Hepatocyte (in vitro differentiated cells): ENCODE measurements around the gene MDM4. TPM values are rescaled to one million over a fixed set of nuclear protein-coding genes. Genes with fewer than 3 reads are reported as not detected.
A peak's percentile ranks its signal among the peaks of the same experiment; 100 is the strongest.

Experiments
- DNase-seq: peaks from one replicate; pipeline ENCODE4 v3.0.0-alpha.2; 2016; ENCODE audit warnings: low spot score
- H2AFZ ChIP-seq: fragments of 200-600 bp; sonication (generic); 2 replicates; pipeline ENCODE4 v1.6.0; 2016; ENCODE audit warnings: antibody characterized with exemption, mild to moderate bottlenecking
- H3K27ac ChIP-seq: fragments of 200-600 bp; sonication (generic); 2 replicates; pipeline ENCODE4 v1.5.1; 2016; ENCODE audit warnings: mild to moderate bottlenecking
- H3K27me3 ChIP-seq: fragments of 200-600 bp; sonication (generic); 2 replicates; pipeline ENCODE4 v1.6.1; 2016
- H3K36me3 ChIP-seq: fragments of 200-600 bp; sonication (generic); replicated peaks from 2 replicates; pipeline ENCODE4 v1.5.1; 2016; ENCODE audit warnings: low read depth; ENCODE audit not compliant: insufficient read depth
- H3K4me1 ChIP-seq: fragments of 200-600 bp; sonication (generic); 2 replicates; pipeline ENCODE4 v1.5.1; 2016; ENCODE audit warnings: mild to moderate bottlenecking, moderate library complexity; ENCODE audit not compliant: insufficient read depth
- H3K4me2 ChIP-seq: fragments of 200-600 bp; sonication (generic); 2 replicates; pipeline ENCODE4 v1.6.0; 2016
- H3K4me3 ChIP-seq: fragments of 200-600 bp; sonication (generic); 2 replicates; pipeline ENCODE4 v1.5.1; 2016; ENCODE audit warnings: mild to moderate bottlenecking
- H3K79me2 ChIP-seq: fragments of 200-600 bp; sonication (generic); 2 replicates; pipeline ENCODE4 v1.6.0; 2017; ENCODE audit warnings: mild to moderate bottlenecking
- H3K9me2 ChIP-seq: fragments of 200-600 bp; sonication (generic); replicated peaks from 2 replicates; pipeline ENCODE4 v1.6.0; 2017; ENCODE audit warnings: mild to moderate bottlenecking; ENCODE audit not compliant: insufficient read depth
- H3K9me3 ChIP-seq: fragments of 200-600 bp; sonication (generic); 2 replicates; pipeline ENCODE4 v1.5.1; 2016; ENCODE audit warnings: low read depth, mild to moderate bottlenecking
- H4K20me1 ChIP-seq: fragments of 200-600 bp; sonication (generic); 2 replicates; pipeline ENCODE4 v1.6.0; 2016; ENCODE audit warnings: mild to moderate bottlenecking; ENCODE audit not compliant: insufficient read depth, poor library complexity, severe bottlenecking
- EZH2 ChIP-seq: fragments of 200-600 bp; sonication (generic); IDR thresholded peaks from 2 replicates; pipeline ENCODE4 v1.6.1; 2016; ENCODE audit warnings: antibody characterized with exemption, mild to moderate bottlenecking, borderline replicate concordance
- EZH2phosphoT487 ChIP-seq: fragments of 200-600 bp; sonication (generic); IDR thresholded peaks from one replicate; pipeline ENCODE4 v1.6.1; 2018; ENCODE audit warnings: antibody characterized with exemption, mild to moderate bottlenecking, low read depth, moderate library complexity; ENCODE audit not compliant: unreplicated experiment, severe bottlenecking
- WGBS: methylation state at CpG from one replicate; pipeline ENCODE4 v1.1.6; 2016; ENCODE audit warnings: low lambda C conversion rate; ENCODE audit errors: missing lambda C conversion rate; 5-methylcytosine and 5-hydroxymethylcytosine counted together
- polyA plus RNA-seq: library from polyadenylated mRNA; unstranded; fragments of >200 nt; fragmentation: Nextera tagmentation; extraction: Ambion mirVana; gene quantifications from 2 replicates; pipeline ENCODE4 v1.2.1, GENCODE V29; 2016
- total RNA-seq: library from RNA; depleted of rRNA; stranded (reverse); fragments of >200 nt; gene quantifications from 2 replicates; pipeline ENCODE4 v1.2.3, GENCODE V29; 2014
- TF ChIP-seq, protein P1 (sequence below): fragments of 200-600 bp; sonication (generic); IDR thresholded peaks from 2 replicates; pipeline ENCODE4 v1.5.1; 2016; ENCODE audit warnings: antibody characterized with exemption, mild to moderate bottlenecking; ENCODE audit not compliant: poor library complexity

The MDM4 gene
- total and polyA plus RNA-seq, 2 experiments from 2014 or later: 15.4 to 47.8 TPM

DNA sequence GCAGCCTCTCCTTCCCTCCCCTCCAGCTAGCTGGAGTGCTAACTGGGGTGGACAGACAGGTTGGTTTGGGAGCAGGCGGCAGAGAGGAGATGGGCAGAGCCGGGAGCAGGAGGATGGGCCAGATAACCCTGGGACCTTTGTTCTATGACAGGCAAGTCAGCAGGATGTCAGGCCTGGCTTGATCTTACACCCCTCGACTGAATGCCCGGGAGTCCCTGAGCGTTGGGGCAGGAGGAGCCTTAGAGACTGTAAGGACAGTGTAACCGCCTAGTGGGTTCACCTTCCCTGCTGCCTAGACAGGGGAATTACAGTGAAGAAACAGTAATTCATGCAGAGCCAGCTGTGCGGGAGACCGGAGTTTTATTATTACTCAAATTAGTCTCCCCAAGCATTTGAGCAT lies 60.2 kb downstream of the MDM4 start:
- H3K9me3 ChIP-seq: no peaks in the 10 kb centered on the region
- no peaks in the 10 kb centered on the region for H4K20me1 ChIP-seq
- DNase-seq: no peak
- no peaks in the 10 kb centered on the region for H3K27me3 ChIP-seq
- no peaks in the 10 kb centered on the region for H3K79me2 ChIP-seq
- H3K27ac ChIP-seq: no peak overlapping the region
- no peak overlapping the region for H2AFZ ChIP-seq
- H3K9me2 ChIP-seq: no peaks in the 10 kb centered on the region
- H3K4me1 ChIP-seq: peaks cover 23% of the 10 kb centered on the region
- H3K36me3 ChIP-seq: no peaks in the 10 kb centered on the region
- no peak overlapping the region for H3K4me3 ChIP-seq
- 56% methylated on average over 8 of the region's 8 CpGs for WGBS
- H3K4me2 ChIP-seq: no peak overlapping the region
- TF ChIP-seq EZH2phosphoT487: no peak
- TF ChIP-seq, protein P1, sequence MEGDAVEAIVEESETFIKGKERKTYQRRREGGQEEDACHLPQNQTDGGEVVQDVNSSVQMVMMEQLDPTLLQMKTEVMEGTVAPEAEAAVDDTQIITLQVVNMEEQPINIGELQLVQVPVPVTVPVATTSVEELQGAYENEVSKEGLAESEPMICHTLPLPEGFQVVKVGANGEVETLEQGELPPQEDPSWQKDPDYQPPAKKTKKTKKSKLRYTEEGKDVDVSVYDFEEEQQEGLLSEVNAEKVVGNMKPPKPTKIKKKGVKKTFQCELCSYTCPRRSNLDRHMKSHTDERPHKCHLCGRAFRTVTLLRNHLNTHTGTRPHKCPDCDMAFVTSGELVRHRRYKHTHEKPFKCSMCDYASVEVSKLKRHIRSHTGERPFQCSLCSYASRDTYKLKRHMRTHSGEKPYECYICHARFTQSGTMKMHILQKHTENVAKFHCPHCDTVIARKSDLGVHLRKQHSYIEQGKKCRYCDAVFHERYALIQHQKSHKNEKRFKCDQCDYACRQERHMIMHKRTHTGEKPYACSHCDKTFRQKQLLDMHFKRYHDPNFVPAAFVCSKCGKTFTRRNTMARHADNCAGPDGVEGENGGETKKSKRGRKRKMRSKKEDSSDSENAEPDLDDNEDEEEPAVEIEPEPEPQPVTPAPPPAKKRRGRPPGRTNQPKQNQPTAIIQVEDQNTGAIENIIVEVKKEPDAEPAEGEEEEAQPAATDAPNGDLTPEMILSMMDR: no peak

DNA sequence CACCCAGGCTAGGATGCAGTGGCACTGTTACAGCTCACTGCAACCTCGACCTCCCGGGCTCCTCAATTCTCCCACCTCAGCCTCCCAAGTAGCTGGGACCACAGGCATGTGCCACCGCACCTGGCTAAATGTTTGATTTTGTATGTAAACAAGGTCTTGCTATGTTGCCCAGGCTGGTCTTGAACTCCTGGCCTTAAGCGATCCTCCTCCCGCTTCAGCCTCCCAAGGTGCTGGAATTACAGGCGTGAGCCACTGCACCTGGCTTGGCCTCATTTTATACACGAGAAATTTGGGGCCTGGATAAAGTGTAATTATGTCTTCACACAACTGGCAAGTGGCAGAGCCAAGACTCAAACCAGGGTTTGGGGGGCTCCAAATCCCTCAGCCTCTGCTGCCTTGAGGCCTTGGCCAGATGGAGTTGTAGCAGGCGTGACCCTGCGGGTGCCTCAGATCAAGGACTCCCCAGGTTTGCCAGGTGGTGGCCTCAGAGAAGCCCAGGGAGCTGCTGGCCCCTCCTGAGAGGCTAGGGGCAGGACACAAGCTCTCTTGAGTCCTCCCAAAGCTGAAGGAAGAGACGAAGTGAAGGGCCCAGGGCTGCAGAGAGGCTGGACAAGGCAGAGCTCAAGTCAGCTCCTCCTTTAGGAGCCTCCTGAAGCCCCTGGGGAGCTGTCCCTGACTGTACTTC lies 61.7 kb downstream of the MDM4 start:
- WGBS: 93% methylated on average over 10 of the region's 10 CpGs
- H3K79me2 ChIP-seq: no peaks in the 10 kb centered on the region
- TF ChIP-seq, protein P1: no peak
- TF ChIP-seq EZH2phosphoT487: no peak
- no peak for TF ChIP-seq EZH2

GRCh38 chr1:204578867-204579664 lies 62.9 kb downstream of the MDM4 start:
- Histone ChIP-seq H3K4me1 (peaks cover 18% of the 10 kb centered on the region), H3K27ac (no peak overlapping the region), H3K9me3 (no peaks in the 10 kb centered on the region), H3K27me3 (no peaks in the 10 kb centered on the region), H3K4me3 (no peak overlapping the region), H3K36me3 (no peaks in the 10 kb centered on the region), H3K79me2 (no peaks in the 10 kb centered on the region), H2AFZ (no peak overlapping the region), H4K20me1 (no peaks in the 10 kb centered on the region), H3K9me2 (no peaks in the 10 kb centered on the region), H3K4me2 (peak overlapping the region; percentile 29)
- DNase-seq: no peak
- WGBS: 77% methylated on average over 18 of the region's 18 CpGs
- TF ChIP-seq EZH2phosphoT487 (no peak), EZH2 (no peak)
- TF ChIP-seq, protein P1: no peak

More for the DNA sequence above, 61.7 kb downstream of the MDM4 start:
- no peak for DNase-seq
- Histone ChIP-seq H4K20me1 (no peaks in the 10 kb centered on the region), H3K27ac (no peak overlapping the region), H2AFZ (no peak overlapping the region), H3K36me3 (no peaks in the 10 kb centered on the region), H3K4me2 (no peak overlapping the region), H3K4me3 (no peak overlapping the region), H3K4me1 (peaks cover 23% of the 10 kb centered on the region), H3K9me2 (no peaks in the 10 kb centered on the region), H3K27me3 (no peaks in the 10 kb centered on the region), H3K9me3 (no peaks in the 10 kb centered on the region)
